SK-N-SH treated with all-trans-retinoic acid at 6 μM for 48 hours (cell line): ENCODE data around the gene ADPRS.

Experiments used
- ATAC-seq: fragments of 200-7000 bp; cut with Tn5 transposase; 3 replicates; pipeline ENCODE4 v1.9.1; 2020; ENCODE audit warnings: mild to moderate bottlenecking, moderate library complexity
- ARNTL ChIP-seq: fragments of 450-650 bp; formaldehyde crosslinking; IDR thresholded peaks from 2 replicates; pipeline ENCODE4 v1.5.0; 2020; ENCODE audit warnings: low read depth, mild to moderate bottlenecking, moderate library complexity, borderline replicate concordance
- BACH2 ChIP-seq: fragments of 250-450 bp; sonication (Bioruptor Pico); IDR thresholded peaks from 2 replicates; pipeline ENCODE4 v1.9.0; 2021; ENCODE audit warnings: mild to moderate bottlenecking, borderline replicate concordance
- CSDC2 ChIP-seq: fragments of 250-450 bp; sonication (Bioruptor Pico); IDR thresholded peaks from 2 replicates; pipeline ENCODE4 v1.5.0; 2020; ENCODE audit warnings: mild to moderate bottlenecking, moderate library complexity
- ESRRG ChIP-seq: fragments of 250-450 bp; sonication (Bioruptor Pico); IDR thresholded peaks from 2 replicates; pipeline ENCODE4 v1.6.1; 2021; ENCODE audit warnings: mild to moderate bottlenecking
- GLIS3 ChIP-seq: fragments of 250-450 bp; sonication (Bioruptor Pico); IDR thresholded peaks from 2 replicates; pipeline ENCODE4 v1.5.0; 2020; ENCODE audit warnings: mild to moderate bottlenecking, moderate library complexity
- ISL1 ChIP-seq: fragments of 250-450 bp; sonication (Bioruptor Pico); IDR thresholded peaks from 2 replicates; pipeline ENCODE4 v2.1.2; 2022; ENCODE audit warnings: mild to moderate bottlenecking, moderate library complexity
- OSR1 ChIP-seq: fragments of 250-450 bp; sonication (Bioruptor Pico); IDR thresholded peaks from 2 replicates; pipeline ENCODE4 v1.8.0; 2022; ENCODE audit warnings: moderate library complexity, mild to moderate bottlenecking, inconsistent platforms
- PPARA ChIP-seq: fragments of 250-450 bp; sonication (Bioruptor Pico); IDR thresholded peaks from 2 replicates; pipeline ENCODE4 v1.5.0; 2020; ENCODE audit warnings: mild to moderate bottlenecking, borderline replicate concordance
- RARB ChIP-seq: fragments of 250-450 bp; sonication (Bioruptor Pico); IDR thresholded peaks from 2 replicates; pipeline ENCODE4 v1.8.0; 2021; ENCODE audit warnings: mild to moderate bottlenecking, moderate library complexity
- SNAI2 ChIP-seq: fragments of 250-450 bp; sonication (Bioruptor Pico); IDR thresholded peaks from 2 replicates; pipeline ENCODE4 v1.5.0; 2020; ENCODE audit warnings: mild to moderate bottlenecking, moderate library complexity
- TOX ChIP-seq: fragments of 250-450 bp; sonication (Bioruptor Pico); IDR thresholded peaks from 2 replicates; pipeline ENCODE4 v1.8.0; 2021; ENCODE audit warnings: mild to moderate bottlenecking, moderate library complexity, borderline replicate concordance
- ZC3H10 ChIP-seq: fragments of 250-450 bp; sonication (Bioruptor Pico); IDR thresholded peaks from 2 replicates; pipeline ENCODE4 v1.5.1; 2021; ENCODE audit warnings: mild to moderate bottlenecking, moderate library complexity
- ZFP3 ChIP-seq: fragments of 250-450 bp; sonication (Bioruptor Pico); IDR thresholded peaks from 2 replicates; pipeline ENCODE4 v1.5.0; 2020; ENCODE audit warnings: mild to moderate bottlenecking, moderate library complexity
- ZFP30 ChIP-seq: fragments of 450-650 bp; formaldehyde crosslinking; IDR thresholded peaks from 2 replicates; pipeline ENCODE4 v1.5.0; 2022; ENCODE audit warnings: mild to moderate bottlenecking, moderate library complexity
- ZNF565 ChIP-seq: fragments of 450-650 bp; formaldehyde crosslinking; conservative IDR thresholded peaks from 2 replicates; pipeline ENCODE4 v1.5.0; 2020; ENCODE audit warnings: low read depth, mild to moderate bottlenecking, moderate library complexity
- ZNF70 ChIP-seq: fragments of 450-650 bp; formaldehyde crosslinking; IDR thresholded peaks from 2 replicates; pipeline ENCODE4 v1.5.0; 2020; ENCODE audit warnings: mild to moderate bottlenecking, moderate library complexity
- ZNF8 ChIP-seq: fragments of 450-650 bp; formaldehyde crosslinking; IDR thresholded peaks from 2 replicates; pipeline ENCODE4 v1.5.0; 2020; ENCODE audit warnings: mild to moderate bottlenecking, moderate library complexity
- TF ChIP-seq, protein P1 (sequence below): fragments of 250-450 bp; sonication (Bioruptor Pico); IDR thresholded peaks from 2 replicates; pipeline ENCODE4 v1.5.0; 2020; ENCODE audit warnings: mild to moderate bottlenecking, moderate library complexity
- TF ChIP-seq, protein P2 (sequence below): fragments of 250-450 bp; sonication (Bioruptor Pico); IDR thresholded peaks from 2 replicates; pipeline ENCODE4 v1.8.0; 2021; ENCODE audit warnings: low read depth, mild to moderate bottlenecking, moderate library complexity, borderline replicate concordance
- TF ChIP-seq, protein P3 (sequence below): fragments of 250-450 bp; sonication (Bioruptor Pico); IDR thresholded peaks from 2 replicates; pipeline ENCODE4 v1.5.1; 2021; ENCODE audit warnings: mild to moderate bottlenecking, moderate library complexity
- TF ChIP-seq, protein P4 (sequence below): fragments of 250-450 bp; sonication (Bioruptor Pico); IDR thresholded peaks from 2 replicates; pipeline ENCODE4 v1.5.1; 2020; ENCODE audit warnings: low read depth, mild to moderate bottlenecking, moderate library complexity

The ADPRS gene

DNA sequence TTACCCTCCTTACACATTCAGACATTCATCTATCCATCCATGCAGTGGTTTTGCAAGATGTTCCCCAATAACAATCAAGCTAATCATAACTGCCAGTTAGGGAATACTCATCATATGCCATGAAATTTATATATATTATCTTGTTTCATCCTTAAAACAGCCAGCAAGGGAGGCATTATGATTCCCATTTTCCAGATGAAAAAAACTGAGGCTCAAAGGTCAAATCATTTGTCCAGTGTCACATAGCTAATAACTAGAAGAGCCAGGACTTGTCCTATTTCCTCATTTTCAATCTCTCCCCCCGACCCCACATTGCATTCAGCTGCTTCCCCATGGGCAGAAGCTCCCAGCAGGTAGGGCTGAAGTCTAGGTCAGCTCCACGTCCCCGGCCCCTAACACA is 43.3 kb downstream of the ADPRS start:
- TF ChIP-seq, protein P1, sequence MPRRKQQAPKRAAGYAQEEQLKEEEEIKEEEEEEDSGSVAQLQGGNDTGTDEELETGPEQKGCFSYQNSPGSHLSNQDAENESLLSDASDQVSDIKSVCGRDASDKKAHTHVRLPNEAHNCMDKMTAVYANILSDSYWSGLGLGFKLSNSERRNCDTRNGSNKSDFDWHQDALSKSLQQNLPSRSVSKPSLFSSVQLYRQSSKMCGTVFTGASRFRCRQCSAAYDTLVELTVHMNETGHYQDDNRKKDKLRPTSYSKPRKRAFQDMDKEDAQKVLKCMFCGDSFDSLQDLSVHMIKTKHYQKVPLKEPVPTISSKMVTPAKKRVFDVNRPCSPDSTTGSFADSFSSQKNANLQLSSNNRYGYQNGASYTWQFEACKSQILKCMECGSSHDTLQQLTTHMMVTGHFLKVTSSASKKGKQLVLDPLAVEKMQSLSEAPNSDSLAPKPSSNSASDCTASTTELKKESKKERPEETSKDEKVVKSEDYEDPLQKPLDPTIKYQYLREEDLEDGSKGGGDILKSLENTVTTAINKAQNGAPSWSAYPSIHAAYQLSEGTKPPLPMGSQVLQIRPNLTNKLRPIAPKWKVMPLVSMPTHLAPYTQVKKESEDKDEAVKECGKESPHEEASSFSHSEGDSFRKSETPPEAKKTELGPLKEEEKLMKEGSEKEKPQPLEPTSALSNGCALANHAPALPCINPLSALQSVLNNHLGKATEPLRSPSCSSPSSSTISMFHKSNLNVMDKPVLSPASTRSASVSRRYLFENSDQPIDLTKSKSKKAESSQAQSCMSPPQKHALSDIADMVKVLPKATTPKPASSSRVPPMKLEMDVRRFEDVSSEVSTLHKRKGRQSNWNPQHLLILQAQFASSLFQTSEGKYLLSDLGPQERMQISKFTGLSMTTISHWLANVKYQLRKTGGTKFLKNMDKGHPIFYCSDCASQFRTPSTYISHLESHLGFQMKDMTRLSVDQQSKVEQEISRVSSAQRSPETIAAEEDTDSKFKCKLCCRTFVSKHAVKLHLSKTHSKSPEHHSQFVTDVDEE (CRISPR knock-in tag): no peak
- no peak for TF ChIP-seq ESRRG (CRISPR knock-in tag)
- no peak for TF ChIP-seq ZNF70
- no peak for TF ChIP-seq BACH2 (CRISPR knock-in tag)
- TF ChIP-seq GLIS3 (CRISPR knock-in tag): no peak
- no peak for TF ChIP-seq ZFP30 (CRISPR knock-in tag)
- no peak for TF ChIP-seq TOX (CRISPR knock-in tag)
- no peak for TF ChIP-seq RARB (CRISPR knock-in tag)
- TF ChIP-seq ZNF8: no peak
- no peak for TF ChIP-seq ZNF565 (CRISPR knock-in tag)
- no peak for TF ChIP-seq ISL1
- TF ChIP-seq ZC3H10 (CRISPR knock-in tag): no peak
- no peak for ATAC-seq

DNA sequence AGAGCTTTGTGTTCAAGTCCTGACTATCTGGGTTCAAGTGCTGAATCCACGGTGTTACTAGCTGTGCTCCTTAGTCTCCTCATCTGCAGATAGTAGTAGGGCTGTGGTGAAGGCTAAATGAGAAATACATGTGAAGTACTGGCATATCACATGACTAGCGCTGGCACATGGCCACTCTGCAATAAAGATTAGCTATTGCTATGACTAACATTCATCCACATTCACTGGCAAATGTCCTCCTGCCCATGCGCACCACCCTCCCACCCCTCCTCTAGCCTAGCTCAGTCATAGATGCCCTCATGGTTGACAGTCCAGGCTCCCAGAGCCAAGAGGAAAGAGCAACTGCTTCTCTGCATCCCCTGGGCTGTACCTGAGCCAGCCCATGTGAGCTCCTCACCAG is 44.8 kb downstream of the ADPRS start:
- ATAC-seq: peak; percentile 84

More for the DNA sequence above, 44.8 kb downstream of the ADPRS start:
- TF ChIP-seq GLIS3 (CRISPR knock-in tag) (no peak), CSDC2 (no peak), ESRRG (CRISPR knock-in tag) (no peak), SNAI2 (CRISPR knock-in tag) (no peak), ZNF70 (no peak), ARNTL (no peak), ZNF8 (no peak), ZFP3 (no peak), TOX (CRISPR knock-in tag) (no peak), PPARA (CRISPR knock-in tag) (no peak), ZC3H10 (CRISPR knock-in tag) (no peak), OSR1 (CRISPR knock-in tag) (no peak), ISL1 (no peak), ZFP30 (CRISPR knock-in tag) (no peak)
- TF ChIP-seq, protein P1 (CRISPR knock-in tag): no peak
- TF ChIP-seq, protein P2, sequence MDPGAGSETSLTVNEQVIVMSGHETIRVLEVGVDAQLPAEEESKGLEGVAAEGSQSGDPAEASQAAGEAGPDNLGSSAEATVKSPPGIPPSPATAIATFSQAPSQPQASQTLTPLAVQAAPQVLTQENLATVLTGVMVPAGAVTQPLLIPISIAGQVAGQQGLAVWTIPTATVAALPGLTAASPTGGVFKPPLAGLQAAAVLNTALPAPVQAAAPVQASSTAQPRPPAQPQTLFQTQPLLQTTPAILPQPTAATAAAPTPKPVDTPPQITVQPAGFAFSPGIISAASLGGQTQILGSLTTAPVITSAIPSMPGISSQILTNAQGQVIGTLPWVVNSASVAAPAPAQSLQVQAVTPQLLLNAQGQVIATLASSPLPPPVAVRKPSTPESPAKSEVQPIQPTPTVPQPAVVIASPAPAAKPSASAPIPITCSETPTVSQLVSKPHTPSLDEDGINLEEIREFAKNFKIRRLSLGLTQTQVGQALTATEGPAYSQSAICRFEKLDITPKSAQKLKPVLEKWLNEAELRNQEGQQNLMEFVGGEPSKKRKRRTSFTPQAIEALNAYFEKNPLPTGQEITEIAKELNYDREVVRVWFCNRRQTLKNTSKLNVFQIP (CRISPR knock-in tag): no peak
- TF ChIP-seq, protein P3, sequence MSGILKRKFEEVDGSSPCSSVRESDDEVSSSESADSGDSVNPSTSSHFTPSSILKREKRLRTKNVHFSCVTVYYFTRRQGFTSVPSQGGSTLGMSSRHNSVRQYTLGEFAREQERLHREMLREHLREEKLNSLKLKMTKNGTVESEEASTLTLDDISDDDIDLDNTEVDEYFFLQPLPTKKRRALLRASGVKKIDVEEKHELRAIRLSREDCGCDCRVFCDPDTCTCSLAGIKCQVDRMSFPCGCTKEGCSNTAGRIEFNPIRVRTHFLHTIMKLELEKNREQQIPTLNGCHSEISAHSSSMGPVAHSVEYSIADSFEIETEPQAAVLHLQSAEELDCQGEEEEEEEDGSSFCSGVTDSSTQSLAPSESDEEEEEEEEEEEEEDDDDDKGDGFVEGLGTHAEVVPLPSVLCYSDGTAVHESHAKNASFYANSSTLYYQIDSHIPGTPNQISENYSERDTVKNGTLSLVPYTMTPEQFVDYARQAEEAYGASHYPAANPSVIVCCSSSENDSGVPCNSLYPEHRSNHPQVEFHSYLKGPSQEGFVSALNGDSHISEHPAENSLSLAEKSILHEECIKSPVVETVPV (CRISPR knock-in tag): no peak
- TF ChIP-seq, protein P4, sequence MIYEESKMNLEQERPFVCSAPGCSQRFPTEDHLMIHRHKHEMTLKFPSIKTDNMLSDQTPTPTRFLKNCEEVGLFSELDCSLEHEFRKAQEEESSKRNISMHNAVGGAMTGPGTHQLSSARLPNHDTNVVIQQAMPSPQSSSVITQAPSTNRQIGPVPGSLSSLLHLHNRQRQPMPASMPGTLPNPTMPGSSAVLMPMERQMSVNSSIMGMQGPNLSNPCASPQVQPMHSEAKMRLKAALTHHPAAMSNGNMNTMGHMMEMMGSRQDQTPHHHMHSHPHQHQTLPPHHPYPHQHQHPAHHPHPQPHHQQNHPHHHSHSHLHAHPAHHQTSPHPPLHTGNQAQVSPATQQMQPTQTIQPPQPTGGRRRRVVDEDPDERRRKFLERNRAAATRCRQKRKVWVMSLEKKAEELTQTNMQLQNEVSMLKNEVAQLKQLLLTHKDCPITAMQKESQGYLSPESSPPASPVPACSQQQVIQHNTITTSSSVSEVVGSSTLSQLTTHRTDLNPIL (CRISPR knock-in tag): no peak
